Neutrophil (primary cell): ENCODE results near the gene KRTAP4-4.
"Not testable (repeated sequence)": the region's sequence is repeated elsewhere in the genome, so short reads cannot be mapped to it uniquely, and the experiment has no call there.

ENCODE experiments used
- H3K27ac ChIP-seq: fragments of 200-600 bp; sonication (generic); 2 replicates; pipeline ENCODE4 v1.5.1; 2016; ENCODE audit warnings: mild to moderate bottlenecking, moderate library complexity
- H3K27me3 ChIP-seq: fragments of 200-600 bp; sonication (generic); 2 replicates; pipeline ENCODE4 v1.6.0; 2016; ENCODE audit warnings: mild to moderate bottlenecking
- H3K36me3 ChIP-seq: fragments of 200-600 bp; sonication (generic); 2 replicates; pipeline ENCODE4 v1.5.1; 2017
- H3K4me1 ChIP-seq, 2 experiments: fragments of 200-600 bp in 1 of 2; sonication (generic) in 1 of 2; 1 replicate in 1 of 2; 2 replicates in 1 of 2; pipeline versions ENCODE4 v1.5.1 to v1.6.1; 2013 to 2016; ENCODE audit warnings: low read depth in 1 of 2, low read length in 1 of 2, mild to moderate bottlenecking in 1 of 2, moderate library complexity in 1 of 2; ENCODE audit not compliant: control insufficient read depth in 1 of 2, insufficient read depth in 1 of 2
- H3K4me3 ChIP-seq, 2 experiments: fragments of 200-600 bp in 1 of 2; sonication (generic) in 1 of 2; 1 replicate in 1 of 2; 2 replicates in 1 of 2; pipeline ENCODE4 v1.5.1; 2013 to 2016; ENCODE audit warnings: low read depth in 1 of 2, low read length in 1 of 2, mild to moderate bottlenecking in 1 of 2, moderate library complexity in 1 of 2
- H3K9me3 ChIP-seq: fragments of 200-600 bp; sonication (generic); 2 replicates; pipeline ENCODE4 v1.5.1; 2016
- TF ChIP-seq, protein P1 (sequence below): fragments of 200-600 bp; sonication (generic); IDR thresholded peaks from 2 replicates; pipeline ENCODE4 v1.5.1; 2016; ENCODE audit warnings: antibody characterized with exemption

Gene KRTAP4-4

DNA sequence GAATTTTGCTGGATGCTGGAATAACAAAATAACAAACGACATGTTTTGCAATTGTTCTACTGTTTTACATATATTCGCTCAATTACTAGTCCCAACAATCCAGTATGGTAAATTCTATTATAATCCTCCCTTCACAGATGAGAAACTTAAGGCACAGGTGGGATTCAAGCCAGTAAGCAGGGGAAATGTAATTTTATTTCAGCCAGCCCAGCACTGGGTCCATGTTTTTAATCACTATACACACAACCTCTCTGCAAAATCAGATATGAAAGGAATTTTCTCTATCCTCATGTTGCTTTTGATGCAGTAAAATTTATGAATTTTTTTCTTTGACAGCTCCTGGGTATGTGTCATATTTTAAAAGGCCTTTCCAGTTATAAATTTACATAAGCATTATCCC, 15.3 kb downstream of the KRTAP4-4 start:
- no peak overlapping the region for H3K4me3 ChIP-seq
- H3K36me3 ChIP-seq: no peaks in the 10 kb centered on the region
- no peak overlapping the region for H3K27ac ChIP-seq
- peaks cover 9% of the 10 kb centered on the region for H3K27me3 ChIP-seq
- no peaks in the 10 kb centered on the region for H3K9me3 ChIP-seq
- no peaks in the 10 kb centered on the region for H3K4me1 ChIP-seq
- TF ChIP-seq, protein P1, sequence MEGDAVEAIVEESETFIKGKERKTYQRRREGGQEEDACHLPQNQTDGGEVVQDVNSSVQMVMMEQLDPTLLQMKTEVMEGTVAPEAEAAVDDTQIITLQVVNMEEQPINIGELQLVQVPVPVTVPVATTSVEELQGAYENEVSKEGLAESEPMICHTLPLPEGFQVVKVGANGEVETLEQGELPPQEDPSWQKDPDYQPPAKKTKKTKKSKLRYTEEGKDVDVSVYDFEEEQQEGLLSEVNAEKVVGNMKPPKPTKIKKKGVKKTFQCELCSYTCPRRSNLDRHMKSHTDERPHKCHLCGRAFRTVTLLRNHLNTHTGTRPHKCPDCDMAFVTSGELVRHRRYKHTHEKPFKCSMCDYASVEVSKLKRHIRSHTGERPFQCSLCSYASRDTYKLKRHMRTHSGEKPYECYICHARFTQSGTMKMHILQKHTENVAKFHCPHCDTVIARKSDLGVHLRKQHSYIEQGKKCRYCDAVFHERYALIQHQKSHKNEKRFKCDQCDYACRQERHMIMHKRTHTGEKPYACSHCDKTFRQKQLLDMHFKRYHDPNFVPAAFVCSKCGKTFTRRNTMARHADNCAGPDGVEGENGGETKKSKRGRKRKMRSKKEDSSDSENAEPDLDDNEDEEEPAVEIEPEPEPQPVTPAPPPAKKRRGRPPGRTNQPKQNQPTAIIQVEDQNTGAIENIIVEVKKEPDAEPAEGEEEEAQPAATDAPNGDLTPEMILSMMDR: no peak

DNA sequence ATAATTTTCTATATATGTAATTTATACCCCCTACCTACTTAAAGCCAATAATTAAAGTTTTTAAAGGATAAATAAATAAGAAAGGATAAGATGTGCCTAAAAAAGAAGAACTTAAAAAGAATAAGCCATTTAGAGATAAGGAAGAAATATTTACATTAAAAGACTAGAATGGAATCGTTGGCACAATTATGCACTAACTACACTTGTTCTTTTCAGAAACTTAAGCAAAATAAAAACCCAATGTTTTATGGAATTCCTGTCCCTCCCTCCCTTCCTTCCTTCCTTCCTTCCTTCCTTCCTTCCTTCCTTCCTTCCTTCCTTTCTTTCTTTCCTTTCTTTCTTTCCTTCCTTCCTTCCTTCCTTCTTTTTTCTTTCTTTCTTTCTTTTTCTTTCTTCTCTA, 15.7 kb downstream of the KRTAP4-4 start:
- no peaks in the 10 kb centered on the region for H3K9me3 ChIP-seq
- no peaks in the 10 kb centered on the region for H3K36me3 ChIP-seq
- no peak overlapping the region for H3K27ac ChIP-seq
- TF ChIP-seq, protein P1: no peak
- H3K4me3 ChIP-seq: no peak overlapping the region
- no peaks in the 10 kb centered on the region for H3K4me1 ChIP-seq
- H3K27me3 ChIP-seq: peaks cover 8% of the 10 kb centered on the region

DNA sequence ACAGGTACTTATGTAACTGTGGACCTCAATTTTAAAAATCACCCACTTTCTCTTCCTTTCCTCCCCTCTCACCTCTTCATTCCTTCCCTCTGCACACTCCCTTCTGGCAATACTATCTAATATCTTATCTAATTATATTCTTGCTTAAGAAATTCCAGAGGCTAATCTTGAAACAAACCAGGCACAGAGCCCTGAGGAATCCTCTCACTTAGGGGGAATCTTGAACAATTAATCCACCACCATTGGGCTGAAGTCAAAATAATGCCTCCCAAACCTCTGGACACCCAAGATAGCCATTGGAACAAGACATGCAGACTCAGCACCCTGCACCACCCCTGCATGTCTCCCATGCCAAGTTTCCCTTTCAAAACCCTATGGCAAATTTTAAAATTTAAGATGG, 19.2 kb downstream of the KRTAP4-4 start:
- no peaks in the 10 kb centered on the region for H3K9me3 ChIP-seq
- no peaks in the 10 kb centered on the region for H3K27me3 ChIP-seq
- TF ChIP-seq, protein P1: no peak
- no peaks in the 10 kb centered on the region for H3K4me1 ChIP-seq
- no peaks in the 10 kb centered on the region for H3K36me3 ChIP-seq
- H3K4me3 ChIP-seq: no peak overlapping the region
- H3K27ac ChIP-seq: no peak overlapping the region

DNA sequence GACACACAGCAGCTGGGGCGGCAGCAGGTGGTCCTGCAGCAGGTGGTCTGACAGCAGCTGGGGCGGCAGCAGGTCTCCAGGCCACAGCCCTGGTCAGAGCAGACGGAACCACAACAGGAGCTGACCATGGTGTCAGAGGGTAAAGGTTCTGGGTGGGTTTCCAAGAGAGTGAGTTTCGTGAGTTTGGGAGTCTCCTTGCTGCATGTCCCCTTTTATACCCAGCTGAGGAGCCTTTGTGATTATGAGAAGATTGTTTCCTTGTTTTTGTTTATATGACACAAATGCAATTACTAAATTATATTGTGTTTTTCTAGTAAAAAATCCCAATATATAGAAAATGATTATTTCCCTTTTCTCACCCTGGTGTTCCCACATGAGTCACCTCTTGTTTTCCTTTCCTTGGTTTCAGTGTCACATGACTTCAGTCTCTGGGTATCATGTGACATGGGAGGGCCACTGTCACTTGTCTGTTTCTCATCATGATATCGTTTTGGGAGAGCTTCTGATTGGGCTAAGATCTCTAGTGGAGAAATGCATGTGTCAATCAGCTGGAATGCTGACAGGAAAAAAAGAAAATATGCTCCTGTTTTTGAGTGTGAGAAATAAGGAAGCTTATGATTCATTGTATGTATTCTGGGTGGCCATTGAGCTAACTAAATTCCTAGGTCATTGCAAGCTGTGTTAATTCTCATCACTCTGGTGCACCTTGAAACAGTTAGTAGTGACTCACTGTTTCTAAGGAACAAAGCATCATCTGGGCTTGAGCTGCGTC, 20.0 kb downstream of the KRTAP4-4 start, which contains the start of gene KRTAP4-6:
TSS of gene KRTAP4-6 (minus strand) at position 185 of the 772 bp plus-strand sequence. CDS start at position 128, 57 bp downstream.
- H3K4me3 ChIP-seq: no peak within 1 kb of the TSS
- no peak within 1 kb of the TSS for H3K27ac ChIP-seq
- TF ChIP-seq, protein P1: no peak
- no peaks in the 10 kb centered on the region for H3K36me3 ChIP-seq
- no peaks in the 10 kb centered on the region for H3K4me1 ChIP-seq
- no peaks in the 10 kb centered on the region for H3K27me3 ChIP-seq
- no peaks in the 10 kb centered on the region for H3K9me3 ChIP-seq

DNA sequence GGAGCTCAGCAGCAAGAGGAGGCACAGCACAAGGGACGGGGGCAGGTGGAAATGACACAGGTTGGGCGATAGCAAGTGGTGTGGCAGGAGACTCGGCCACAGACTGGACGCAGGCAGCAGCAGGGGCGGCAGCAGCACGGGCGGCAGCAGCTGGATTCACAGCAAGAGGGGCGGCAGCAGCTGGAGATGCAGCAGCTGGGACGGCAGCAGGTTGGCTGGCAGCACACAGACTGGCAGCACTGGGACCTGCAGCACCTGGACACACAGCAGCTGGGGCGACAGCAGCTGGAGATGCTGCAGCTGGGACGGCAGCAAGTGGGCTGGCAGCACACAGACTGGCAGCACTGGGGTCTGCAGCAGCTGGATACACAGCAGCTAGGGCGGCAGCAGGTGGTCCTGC, 20.7 kb downstream of the KRTAP4-4 start:
- not testable (repeated sequence) for H3K27ac ChIP-seq, H3K36me3 ChIP-seq

DNA sequence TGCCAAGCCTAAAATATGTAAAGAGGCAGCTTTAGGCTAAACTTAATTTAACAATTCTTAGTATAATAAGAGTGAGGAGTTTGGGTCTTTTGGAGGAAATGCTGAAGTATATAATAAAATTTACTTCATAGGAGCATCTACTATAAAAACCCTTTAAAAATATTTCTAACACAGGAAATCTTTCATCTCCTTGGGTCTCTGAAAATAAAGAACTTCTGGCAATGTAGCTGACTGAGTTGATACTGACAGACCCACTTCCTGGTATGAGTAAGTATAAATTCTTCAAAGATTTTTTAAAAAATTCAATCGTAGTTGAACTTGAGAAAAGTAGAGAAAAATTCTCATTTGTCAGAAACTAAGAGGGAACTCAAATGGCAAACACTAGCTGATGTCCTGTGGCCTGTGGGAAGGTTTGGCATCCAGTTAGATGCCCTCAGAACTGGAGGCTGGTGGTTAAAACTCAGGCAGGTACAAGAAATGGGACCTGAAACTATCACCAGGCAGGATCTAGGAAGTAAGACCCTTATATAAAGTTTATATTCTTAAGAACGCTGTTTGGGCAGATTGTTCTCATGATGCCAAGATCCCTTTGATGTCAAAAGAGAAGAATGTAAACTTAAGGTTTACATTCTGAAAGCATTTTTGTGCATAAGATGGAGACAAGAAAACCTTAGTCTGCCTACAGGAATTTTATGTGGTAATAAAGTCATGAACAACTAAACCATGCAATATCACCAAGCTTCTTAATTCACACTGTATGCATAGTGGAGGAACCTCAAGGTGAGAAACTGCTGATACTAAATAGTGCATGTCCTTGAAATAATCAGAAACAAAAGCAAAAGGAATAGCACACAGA, 26.4 kb downstream of the KRTAP4-4 start:
- Histone ChIP-seq H3K4me3 (no peak overlapping the region), H3K27me3 (no peaks in the 10 kb centered on the region), H3K36me3 (no peaks in the 10 kb centered on the region), H3K9me3 (no peaks in the 10 kb centered on the region), H3K4me1 (no peaks in the 10 kb centered on the region), H3K27ac (no peak overlapping the region)
- TF ChIP-seq, protein P1: no peak

More for the DNA sequence above, 20.7 kb downstream of the KRTAP4-4 start:
- not testable (repeated sequence) for H3K9me3 ChIP-seq, H3K27me3 ChIP-seq, H3K4me3 ChIP-seq, H3K4me1 ChIP-seq
